ENCODE results near the gene CTSS.
"Not testable (repeated sequence)": the region's sequence is repeated elsewhere in the genome, so short reads cannot be mapped to it uniquely, and the experiment has no call there.

CTSS gene

GRCh38 chr1:150775931-150776505 lies 10.4 kb upstream of the CTSS start:
- H3K4me3 ChIP-seq (ENCODE audit: low read depth, low read length): not testable (repeated sequence)

DNA sequence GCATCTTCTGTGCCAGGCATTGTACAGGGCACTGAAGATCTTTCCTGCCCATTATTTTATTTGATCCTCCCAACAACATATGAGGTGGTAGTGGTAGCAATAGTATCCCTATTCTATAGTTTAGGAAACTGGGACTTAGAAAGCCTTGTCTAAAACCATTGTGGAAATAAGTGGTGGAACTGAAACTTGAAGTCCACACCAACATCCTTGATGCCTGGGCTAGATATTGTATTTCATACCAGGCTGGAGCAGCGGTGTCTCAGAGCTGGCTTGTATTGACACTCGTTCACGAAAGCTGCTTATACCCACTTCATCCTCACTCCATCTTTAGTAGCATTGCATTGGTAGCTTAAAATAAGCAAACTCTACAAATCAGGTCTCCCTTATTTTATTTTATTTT lies 9.7 kb upstream of the CTSS start:
- H3K4me3 ChIP-seq (ENCODE audit: low read depth, low read length): no peak overlapping the region

DNA sequence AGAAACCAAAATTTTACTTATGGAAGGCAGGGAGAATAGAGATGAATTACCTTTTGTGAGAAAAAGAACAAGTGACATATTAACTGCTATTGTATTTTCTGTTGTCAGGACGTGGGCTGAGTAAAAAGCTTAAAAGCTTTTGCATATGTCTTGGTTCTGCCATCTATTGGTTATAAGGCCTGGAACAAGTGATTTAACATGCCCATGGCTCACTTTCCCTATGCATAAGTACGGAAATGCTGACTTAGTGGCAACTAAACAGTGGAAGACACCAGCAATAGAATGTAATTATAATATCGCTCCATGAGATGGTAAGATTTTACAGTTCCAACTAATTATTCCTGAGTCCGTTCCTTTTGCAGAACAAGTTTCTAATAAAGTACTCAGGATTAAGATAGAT lies 6.7 kb upstream of the CTSS start:
- no peak overlapping the region for H3K4me3 ChIP-seq (ENCODE audit: low read depth, low read length)

GRCh38 chr1:150767704-150768103 lies 2.1 kb upstream of the CTSS start:
- H3K4me3 ChIP-seq (ENCODE audit: low read depth, low read length): not testable (repeated sequence)

DNA sequence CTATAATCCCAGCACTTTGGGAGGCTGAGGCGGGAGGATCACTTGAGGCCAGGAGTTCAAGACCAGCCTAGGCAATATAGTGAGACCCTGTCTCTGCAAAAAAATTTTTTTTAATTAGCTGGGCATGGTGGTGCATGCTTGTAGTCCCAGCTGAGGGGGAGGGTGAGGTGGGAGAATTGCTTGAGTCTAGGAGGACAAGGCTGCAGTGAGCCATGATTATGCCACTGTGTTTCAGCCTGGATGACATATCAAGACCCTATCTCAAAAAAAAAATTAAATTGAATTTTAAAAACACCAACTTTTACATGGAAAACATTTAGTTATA lies 361 bp upstream of the CTSS start:
- not testable (repeated sequence) for H3K4me3 ChIP-seq (ENCODE audit: low read depth, low read length)

DNA sequence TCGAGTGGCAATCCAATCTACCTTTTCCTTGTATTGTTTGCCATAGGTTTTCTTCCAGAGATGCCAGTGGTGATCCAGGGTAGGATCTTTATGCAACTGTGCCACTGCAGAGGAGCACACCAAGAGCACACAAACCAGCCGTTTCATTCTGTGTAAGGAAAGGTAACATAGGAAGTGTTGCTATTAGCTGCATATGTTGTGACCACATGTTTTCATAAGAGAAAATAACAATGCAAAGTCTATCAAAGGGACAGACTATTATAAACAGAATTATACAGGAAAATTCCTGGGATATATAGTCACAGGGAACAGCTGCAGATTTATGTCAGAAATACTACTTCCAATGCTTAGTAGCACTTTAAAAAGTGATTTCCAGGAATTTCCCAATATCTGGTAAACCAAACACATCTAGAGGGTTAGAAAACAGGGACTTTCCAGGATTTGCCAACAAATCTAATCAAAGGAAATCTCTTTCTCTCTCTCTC lies 919 bp downstream of the CTSS start:
- no peak overlapping the region for H3K4me3 ChIP-seq (ENCODE audit: low read depth, low read length)

GRCh38 chr1:150763018-150763417 lies 2.6 kb downstream of the CTSS start:
- no peak overlapping the region for H3K4me3 ChIP-seq (ENCODE audit: low read depth, low read length)

GRCh38 chr1:150762552-150762951 lies 3.0 kb downstream of the CTSS start:
- H3K4me3 ChIP-seq (ENCODE audit: low read depth, low read length): no peak overlapping the region

DNA sequence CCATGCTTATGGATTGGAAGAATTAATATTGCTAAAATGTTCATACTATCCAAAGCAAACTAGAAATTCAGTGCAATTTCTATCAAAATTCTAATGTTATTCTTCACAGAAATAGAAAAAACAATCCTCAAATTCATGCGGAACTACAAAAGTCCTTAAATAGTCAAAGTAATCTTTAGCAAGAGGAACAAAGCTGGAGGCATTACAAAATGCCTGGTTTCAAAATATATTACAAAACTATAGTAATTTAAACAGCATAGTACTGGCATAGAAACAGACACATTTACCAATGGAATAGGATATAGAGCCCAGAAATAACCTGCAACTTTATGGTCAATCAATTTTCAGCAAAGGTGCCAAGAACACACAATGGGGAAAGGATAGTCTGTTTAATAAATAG lies 3.8 kb downstream of the CTSS start:
- H3K4me3 ChIP-seq (ENCODE audit: low read depth, low read length): no peak overlapping the region

DNA sequence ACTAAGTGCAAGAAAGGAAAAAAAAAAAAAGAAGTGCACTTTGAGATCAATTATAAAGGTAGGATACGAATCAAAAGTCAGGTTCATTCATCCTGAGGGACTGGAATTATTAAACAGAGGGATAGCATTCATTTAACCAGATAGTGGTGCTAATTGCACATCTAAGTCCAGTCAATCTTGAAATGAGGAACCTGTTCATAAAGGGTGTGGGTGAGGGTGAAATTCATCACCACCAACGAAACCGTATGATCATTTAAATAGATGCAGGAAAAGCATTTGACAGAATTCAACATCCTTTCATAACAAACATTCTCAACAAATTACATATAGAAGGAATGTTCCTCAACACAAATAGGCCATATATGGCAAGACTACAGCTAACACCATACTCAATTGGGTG lies 5.6 kb downstream of the CTSS start:
- no peak overlapping the region for H3K4me3 ChIP-seq (ENCODE audit: low read depth, low read length)

- H3K4me3 ChIP-seq (ENCODE audit: low read depth, low read length): no peak overlapping the region
Measured at GRCh38 chr1:150753416-150753815, 12.2 kb downstream of the CTSS start.

DNA sequence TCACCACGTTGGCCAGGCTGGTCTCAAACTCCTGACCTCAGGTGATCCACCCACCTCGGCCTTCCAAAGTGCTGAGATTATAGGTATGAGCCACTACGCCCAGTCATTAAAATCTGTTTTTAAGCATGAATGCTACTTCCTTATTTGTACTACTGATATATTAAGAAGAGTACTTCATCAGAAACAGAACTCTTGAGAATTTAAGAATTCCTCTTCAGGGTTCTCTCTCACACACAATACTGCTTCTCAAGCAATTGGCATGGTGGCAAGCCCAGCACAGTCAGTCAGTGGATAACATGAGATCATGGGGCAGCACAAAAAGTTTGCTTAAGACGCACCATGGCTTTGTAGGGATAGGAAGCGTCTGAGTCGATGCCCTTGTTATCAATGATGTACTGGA lies 14.1 kb downstream of the CTSS start:
- no peak overlapping the region for H3K4me3 ChIP-seq (ENCODE audit: low read depth, low read length)

GRCh38 chr1:150749720-150750311 lies 15.8 kb downstream of the CTSS start:
- H3K4me3 ChIP-seq (ENCODE audit: low read depth, low read length): no peak overlapping the region

- H3K4me3 ChIP-seq (ENCODE audit: low read depth, low read length): no peak overlapping the region
Measured at GRCh38 chr1:150748878-150749719, 16.5 kb downstream of the CTSS start.

- no peak overlapping the region for H3K4me3 ChIP-seq (ENCODE audit: low read depth, low read length)
Measured at GRCh38 chr1:150730130-150730721, 35.4 kb downstream of the CTSS start.

DNA sequence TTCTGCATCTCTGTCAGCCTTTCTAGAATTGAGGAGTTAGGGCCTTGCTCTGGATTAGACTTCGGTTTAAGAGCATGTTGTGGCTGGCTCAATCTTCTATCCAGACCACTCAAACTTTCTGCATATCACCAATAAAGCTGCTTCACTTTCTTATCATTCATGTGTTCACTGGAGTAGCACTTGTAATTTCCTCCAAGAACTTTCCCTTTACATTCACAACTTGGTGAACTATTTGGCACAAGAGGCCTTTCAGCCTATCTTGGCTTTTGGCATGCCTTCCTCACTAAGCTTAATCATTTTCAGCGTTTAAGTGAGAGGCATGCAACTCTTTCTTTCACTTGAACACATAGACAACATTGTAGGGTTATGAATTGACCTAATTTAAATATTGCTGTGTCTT lies 41.2 kb downstream of the CTSS start:
- H3K4me3 ChIP-seq (ENCODE audit: low read depth, low read length): no peak overlapping the region

GRCh38 chr1:150720703-150721102 lies 44.9 kb downstream of the CTSS start, which contains the start of gene HORMAD1:
Gene HORMAD1, minus strand, starts transcription at chr1:150720895. Its CDS starts 1,390 bp downstream, at chr1:150719505.
- H3K4me3 ChIP-seq (ENCODE audit: low read depth, low read length): no peak within 1 kb of the TSS

DNA sequence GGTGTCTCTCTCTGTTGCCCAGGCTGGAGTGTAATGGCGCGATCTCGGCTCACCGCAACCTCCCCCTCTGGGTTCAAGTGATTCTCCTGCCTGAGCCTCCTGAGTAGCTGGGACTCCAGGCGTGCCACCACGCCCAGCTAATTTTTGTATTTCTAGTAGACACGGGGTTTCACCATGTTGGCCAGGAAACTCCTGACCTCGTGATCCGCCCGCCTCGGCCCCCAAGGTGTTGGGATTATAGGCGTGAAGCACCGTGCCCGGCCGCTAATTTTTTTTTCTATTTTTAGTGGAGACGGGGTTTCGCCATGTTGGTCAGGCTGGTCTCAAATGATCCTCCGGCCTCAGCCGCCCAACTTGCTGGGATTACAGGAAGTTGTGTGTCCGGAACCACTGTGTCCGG lies 45.5 kb downstream of the CTSS start:
- H3K4me3 ChIP-seq (ENCODE audit: low read depth, low read length): no peak overlapping the region

GRCh38 chr1:150718225-150718891 lies 47.2 kb downstream of the CTSS start:
- no peak overlapping the region for H3K4me3 ChIP-seq (ENCODE audit: low read depth, low read length)

DNA sequence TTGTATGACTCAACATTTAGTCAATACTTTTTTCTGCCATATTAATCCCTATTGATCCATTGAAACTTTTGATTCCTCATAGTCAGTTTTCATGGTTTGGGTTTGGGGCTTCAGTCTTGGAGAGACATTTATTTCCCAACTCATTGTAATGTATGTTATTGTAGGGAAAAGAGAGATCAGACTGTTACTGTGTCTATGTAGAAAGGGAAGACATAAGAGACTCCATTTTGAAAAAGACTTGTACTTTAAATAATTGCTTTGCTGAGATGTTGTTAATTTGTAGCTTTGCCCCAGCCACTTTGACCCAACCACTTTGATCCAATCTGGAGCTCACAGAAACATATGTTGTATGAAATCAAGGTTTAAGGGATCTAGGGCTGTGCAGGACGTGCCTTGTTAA lies 56.5 kb downstream of the CTSS start:
- H3K4me3 ChIP-seq (ENCODE audit: low read depth, low read length): not testable (repeated sequence)

- no peak overlapping the region for H3K4me3 ChIP-seq (ENCODE audit: low read depth, low read length)
Measured at GRCh38 chr1:150708595-150708994, 57.0 kb downstream of the CTSS start.

All from iPS-11a (cell line).